HG02798 (cell line): Measurements from ENCODE around the gene DZANK1.
"Not testable (repeated sequence)": the region's sequence is repeated elsewhere in the genome, so short reads cannot be mapped to it uniquely, and the experiment has no call there.

Experiments used
- ATAC-seq: cut with Tn5 transposase; IDR thresholded peaks from one replicate; pipeline ENCODE4 v1.9.1; 2021; ENCODE audit warnings: mild to moderate bottlenecking; ENCODE audit not compliant: unreplicated experiment, poor library complexity

DZANK1 gene

DNA sequence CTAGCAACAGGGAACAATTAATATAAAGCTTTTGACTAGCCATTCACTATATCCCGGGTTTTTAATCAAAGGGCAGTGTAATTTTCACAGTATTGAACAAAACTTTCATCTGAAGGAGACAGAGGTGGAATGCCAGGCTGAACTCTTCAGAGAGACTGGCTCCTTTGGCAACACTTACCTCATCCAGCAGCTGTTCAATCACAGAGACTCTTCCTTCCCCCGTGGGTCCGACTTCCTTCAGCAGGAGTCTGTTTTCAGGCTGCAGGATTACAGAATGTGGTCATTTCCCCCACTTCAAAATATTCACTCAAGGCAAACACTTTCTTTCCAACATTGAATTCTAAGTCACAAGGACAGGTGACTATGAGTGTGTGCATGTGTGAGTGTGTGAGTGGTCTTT lies 76.6 kb downstream of the DZANK1 start:
- ATAC-seq: no peak

- no peak for ATAC-seq
Observed at GRCh38 chr20:18388860-18389259, 78.0 kb downstream of the DZANK1 start.

- no peak for ATAC-seq
Observed at GRCh38 chr20:18380908-18381529, 85.8 kb downstream of the DZANK1 start.

DNA sequence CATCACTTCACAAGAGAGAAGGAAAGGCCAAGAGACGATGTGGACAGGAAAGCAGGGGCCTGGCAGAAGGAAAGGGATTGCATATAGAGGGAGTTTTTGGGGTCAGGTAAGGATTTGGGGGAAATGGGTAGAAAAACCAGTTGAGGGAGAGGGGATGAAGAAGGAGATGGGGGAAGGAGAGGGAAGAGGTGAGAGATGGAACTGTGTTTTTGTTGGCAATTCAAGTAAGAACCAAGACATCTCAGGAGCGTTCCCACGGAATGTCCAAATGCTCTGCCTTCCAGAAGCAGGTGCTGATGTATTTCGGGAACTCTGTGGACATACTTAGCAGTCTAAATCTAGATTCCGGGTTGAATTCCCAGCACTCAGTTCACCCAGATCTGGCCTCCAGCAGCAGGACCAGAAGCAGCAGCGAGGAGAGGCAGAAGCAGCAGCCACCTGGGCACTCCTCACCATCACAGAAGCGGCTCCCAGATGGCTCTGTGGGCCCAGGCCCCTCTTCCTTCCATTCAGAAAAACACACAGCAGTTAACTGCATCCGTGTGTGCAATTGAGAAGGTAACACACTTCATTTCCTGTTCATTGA lies 88.8 kb downstream of the DZANK1 start:
- no peak for ATAC-seq

- not testable (repeated sequence) for ATAC-seq
Observed at GRCh38 chr20:18375551-18375950, 91.3 kb downstream of the DZANK1 start.

DNA sequence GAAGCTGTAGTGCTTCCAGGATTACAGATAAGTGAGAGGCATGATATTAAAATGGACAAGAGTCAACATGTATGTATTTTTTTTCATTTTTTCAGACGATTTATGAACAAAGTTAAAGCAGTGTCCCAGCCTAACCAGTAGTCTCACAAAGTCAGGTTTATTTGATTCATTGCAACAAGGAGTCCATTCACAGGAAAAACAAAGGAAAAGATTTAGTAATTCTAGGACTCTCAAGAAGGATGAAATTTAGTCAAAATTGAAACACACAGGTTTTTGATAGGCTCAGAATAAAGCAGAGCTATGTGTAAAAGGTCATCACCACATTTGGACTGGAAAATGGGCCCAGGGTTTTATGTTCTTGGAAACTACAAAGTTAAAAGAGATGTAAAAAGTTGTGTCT lies 94.5 kb downstream of the DZANK1 start:
- ATAC-seq: no peak

DNA sequence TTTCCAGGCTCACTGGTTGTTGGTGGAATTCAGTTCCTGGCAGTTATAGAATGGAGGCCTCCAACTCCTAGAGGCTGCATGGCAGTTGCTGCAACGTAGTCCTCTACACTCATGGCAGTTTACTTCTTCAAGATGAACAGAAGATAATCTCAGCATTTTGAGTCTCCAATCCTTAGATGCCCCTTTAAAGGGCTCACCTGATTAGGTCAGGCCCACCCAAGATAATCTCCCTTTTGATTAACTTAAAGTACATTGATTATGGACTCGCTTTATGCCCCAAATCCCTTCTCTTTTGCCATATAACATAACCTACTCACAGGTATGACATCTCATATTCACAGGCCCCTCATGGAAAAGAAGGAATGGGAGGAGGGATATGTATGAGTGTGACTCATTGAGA lies 102.1 kb downstream of the DZANK1 start:
- ATAC-seq: no peak

GRCh38 chr20:18363708-18364107 lies 103.1 kb downstream of the DZANK1 start:
- no peak for ATAC-seq

DNA sequence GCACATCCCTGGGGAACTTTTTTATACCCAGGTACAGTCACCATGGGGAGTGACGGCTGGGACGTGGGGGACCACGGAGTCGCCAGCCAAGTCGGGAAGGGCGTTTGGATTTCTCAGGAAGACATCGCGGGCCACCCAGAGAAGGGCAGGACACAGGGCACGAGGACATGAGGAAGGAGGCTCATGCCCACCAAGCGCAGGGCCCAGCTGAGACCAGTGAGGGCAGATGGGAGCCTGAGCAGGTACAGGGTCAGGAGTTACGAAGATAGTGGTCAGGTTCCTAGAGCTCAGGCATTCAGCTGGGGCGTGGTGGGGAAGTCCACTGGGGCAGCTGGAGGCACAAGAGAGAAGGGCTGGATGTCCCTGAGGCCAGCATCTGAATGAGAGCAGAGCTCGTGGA lies 103.9 kb downstream of the DZANK1 start:
- ATAC-seq: no peak

GRCh38 chr20:18361678-18362077 lies 105.2 kb downstream of the DZANK1 start:
- ATAC-seq: no peak

- no peak for ATAC-seq
Observed at GRCh38 chr20:18360635-18361034, 106.2 kb downstream of the DZANK1 start.

DNA sequence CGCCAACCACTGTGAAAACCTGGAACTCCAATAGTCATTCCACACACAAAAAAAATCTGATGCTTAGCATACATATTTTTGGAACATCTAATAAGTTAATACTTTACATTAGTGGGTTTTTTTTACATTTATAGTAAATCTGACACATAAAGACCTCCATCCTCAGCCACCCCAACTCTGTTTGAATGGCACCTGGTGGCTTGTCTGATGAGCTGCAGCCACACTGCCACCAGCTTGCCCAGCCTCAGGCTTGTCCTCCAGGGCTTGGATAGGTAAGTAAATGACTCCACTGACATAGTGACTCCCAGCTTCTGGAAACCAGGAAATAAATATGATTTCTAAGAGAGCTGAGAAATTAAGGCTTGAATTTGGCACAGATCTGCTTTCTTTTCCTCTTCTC lies 107.0 kb downstream of the DZANK1 start:
- ATAC-seq: no peak

- ATAC-seq: not testable (repeated sequence)
Observed at GRCh38 chr20:18349749-18350148, 117.1 kb downstream of the DZANK1 start.
